OCI-LY7 (cell line): ENCODE results near the gene SRP68.

Source experiments
- EZH2phosphoT487 ChIP-seq: fragments of 200-600 bp; sonication (generic); IDR thresholded peaks from 2 replicates; pipeline ENCODE4 v1.6.1; 2018; ENCODE audit warnings: low read depth, borderline replicate concordance, mild to moderate bottlenecking, mixed run types, antibody characterized with exemption, low read length, moderate library complexity, mixed read lengths
- TF ChIP-seq, protein P1 (sequence below): fragments of 200-600 bp; sonication (generic); conservative IDR thresholded peaks from 2 replicates; pipeline ENCODE4 v1.5.1; 2014; ENCODE audit warnings: mild to moderate bottlenecking, antibody characterized with exemption, low read length, moderate library complexity, mixed read lengths

DNA sequence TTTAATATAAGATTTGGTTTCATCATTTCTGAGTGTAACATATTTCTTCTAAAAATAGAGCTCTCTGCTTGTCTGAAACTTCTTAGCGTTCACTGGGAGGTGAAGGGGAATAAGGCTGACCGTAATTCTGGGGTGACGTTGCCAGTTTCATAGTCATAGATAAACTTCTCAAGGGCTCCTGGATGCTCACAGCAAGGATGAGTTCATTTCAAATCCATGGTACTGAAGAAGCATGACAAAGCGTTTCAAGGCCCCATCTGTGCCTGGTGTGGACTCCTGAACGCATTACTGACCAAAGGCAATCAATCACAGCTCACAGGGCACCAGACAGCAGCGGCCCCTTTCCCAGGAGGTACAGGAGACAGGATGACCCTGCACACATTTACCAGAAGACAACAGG, 33.2 kb downstream of the SRP68 start:
- TF ChIP-seq, protein P1, sequence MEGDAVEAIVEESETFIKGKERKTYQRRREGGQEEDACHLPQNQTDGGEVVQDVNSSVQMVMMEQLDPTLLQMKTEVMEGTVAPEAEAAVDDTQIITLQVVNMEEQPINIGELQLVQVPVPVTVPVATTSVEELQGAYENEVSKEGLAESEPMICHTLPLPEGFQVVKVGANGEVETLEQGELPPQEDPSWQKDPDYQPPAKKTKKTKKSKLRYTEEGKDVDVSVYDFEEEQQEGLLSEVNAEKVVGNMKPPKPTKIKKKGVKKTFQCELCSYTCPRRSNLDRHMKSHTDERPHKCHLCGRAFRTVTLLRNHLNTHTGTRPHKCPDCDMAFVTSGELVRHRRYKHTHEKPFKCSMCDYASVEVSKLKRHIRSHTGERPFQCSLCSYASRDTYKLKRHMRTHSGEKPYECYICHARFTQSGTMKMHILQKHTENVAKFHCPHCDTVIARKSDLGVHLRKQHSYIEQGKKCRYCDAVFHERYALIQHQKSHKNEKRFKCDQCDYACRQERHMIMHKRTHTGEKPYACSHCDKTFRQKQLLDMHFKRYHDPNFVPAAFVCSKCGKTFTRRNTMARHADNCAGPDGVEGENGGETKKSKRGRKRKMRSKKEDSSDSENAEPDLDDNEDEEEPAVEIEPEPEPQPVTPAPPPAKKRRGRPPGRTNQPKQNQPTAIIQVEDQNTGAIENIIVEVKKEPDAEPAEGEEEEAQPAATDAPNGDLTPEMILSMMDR = no peak
- no peak for TF ChIP-seq EZH2phosphoT487
